GM06990 (cell line): ENCODE results near the gene KCTD20.

Source experiments
- DNase-seq: peaks from one replicate; pipeline ENCODE4 v3.0.0-alpha.2; 2011; ENCODE audit not compliant: insufficient read length; ENCODE audit errors: extremely low read depth
- H3K27me3 ChIP-seq: replicated peaks from 2 replicates; pipeline ENCODE4 v1.6.0; 2011; ENCODE audit warnings: low read length; ENCODE audit not compliant: control insufficient read depth, insufficient read depth
- H3K36me3 ChIP-seq: 2 replicates; pipeline ENCODE4 v1.5.1; 2011; ENCODE audit warnings: low read length; ENCODE audit not compliant: control insufficient read depth, insufficient read depth
- H3K4me3 ChIP-seq: replicated peaks from 2 replicates; pipeline ENCODE4 v1.5.1; 2011; ENCODE audit warnings: low read depth, mild to moderate bottlenecking, control low read depth, low read length
- TF ChIP-seq, protein P1 (sequence below): IDR thresholded peaks from 2 replicates; pipeline ENCODE4 v1.5.1; 2011; ENCODE audit warnings: low read length, control low read depth, mild to moderate bottlenecking, inconsistent platforms; ENCODE audit not compliant: insufficient read depth, poor library complexity, severe bottlenecking

The KCTD20 gene

DNA sequence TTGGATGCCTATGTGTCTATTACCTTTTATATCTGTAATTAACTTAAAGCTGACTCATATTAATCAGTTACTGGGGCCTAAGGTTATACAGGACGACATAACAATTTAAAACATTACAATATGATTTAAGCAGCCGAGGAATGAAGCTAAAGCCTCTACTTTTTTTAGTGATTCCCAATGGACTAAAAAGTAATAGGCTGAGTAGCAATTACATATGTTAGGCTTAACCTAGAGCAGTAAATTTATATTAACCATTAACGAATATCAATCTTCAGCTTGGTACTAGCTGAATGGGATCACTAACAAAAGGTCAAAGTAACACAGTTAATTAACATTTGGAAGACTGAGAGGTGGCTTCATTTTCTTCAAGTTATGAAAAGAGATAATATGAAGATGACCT lies 61.4 kb downstream of the KCTD20 start:
- no peak for DNase-seq
- Histone ChIP-seq H3K36me3 (no peaks in the 10 kb centered on the region; the same call in 1 of the 2 replicates), H3K4me3 (no peak overlapping the region), H3K27me3 (no peaks in the 10 kb centered on the region)
- TF ChIP-seq, protein P1, sequence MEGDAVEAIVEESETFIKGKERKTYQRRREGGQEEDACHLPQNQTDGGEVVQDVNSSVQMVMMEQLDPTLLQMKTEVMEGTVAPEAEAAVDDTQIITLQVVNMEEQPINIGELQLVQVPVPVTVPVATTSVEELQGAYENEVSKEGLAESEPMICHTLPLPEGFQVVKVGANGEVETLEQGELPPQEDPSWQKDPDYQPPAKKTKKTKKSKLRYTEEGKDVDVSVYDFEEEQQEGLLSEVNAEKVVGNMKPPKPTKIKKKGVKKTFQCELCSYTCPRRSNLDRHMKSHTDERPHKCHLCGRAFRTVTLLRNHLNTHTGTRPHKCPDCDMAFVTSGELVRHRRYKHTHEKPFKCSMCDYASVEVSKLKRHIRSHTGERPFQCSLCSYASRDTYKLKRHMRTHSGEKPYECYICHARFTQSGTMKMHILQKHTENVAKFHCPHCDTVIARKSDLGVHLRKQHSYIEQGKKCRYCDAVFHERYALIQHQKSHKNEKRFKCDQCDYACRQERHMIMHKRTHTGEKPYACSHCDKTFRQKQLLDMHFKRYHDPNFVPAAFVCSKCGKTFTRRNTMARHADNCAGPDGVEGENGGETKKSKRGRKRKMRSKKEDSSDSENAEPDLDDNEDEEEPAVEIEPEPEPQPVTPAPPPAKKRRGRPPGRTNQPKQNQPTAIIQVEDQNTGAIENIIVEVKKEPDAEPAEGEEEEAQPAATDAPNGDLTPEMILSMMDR: no peak

DNA sequence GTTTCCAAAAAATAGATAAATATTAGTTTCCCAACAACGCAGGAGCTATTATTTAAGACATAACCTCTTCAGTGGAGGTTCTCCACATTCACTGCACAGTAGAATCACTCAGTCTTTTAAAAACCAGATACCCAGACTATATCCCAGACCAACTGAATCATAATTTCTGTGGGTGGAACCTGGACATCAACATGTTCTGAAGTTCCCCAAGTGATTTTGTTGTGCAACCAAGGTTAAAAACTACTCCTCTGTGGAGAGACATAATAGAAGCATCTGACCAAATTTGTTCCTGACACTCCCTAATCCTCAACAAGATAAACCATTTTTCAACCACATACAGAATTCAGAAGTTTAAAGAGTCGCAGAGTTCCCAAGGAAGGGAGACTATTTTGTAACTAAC lies 62.2 kb downstream of the KCTD20 start:
- Histone ChIP-seq H3K36me3 (peaks cover 3% of the 10 kb centered on the region), H3K4me3 (no peak overlapping the region), H3K27me3 (no peaks in the 10 kb centered on the region)
- DNase-seq: no peak
- TF ChIP-seq, protein P1: no peak

DNA sequence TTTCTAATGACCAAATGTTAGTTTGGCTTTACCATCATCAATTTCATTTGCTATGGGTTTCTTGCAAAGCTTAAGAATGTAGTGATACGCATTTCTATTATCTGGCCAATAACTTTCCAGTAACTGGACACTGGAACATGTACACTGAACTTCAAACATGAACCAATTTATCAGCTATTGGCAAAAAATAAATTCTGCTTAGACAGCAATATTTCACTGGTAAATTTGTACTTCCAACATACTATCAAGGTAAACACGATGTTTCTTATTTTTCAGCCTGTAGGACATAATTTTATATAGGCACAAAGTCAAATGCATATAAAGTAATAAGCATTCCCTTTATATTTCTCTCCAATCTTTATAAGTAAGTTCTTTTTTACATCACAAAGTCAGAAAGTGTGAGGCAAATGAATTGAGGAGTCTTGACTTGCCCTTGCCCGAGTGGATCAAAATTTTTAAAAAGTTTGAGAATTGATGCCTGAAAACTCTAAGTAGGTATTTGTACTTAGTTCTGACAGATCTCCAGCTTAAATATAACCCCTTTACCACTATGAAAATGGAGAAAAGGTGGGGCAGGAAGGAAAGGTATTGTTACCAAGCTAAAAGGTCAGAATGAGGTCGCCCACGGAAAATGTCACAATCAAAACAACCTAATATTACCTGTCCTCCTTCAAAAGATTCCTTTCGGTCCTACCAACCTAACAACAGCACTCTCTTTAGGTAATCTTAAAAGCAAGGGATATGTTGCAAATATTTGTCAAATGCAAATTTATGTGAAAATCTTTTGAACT lies 63.1 kb downstream of the KCTD20 start:
- Histone ChIP-seq H3K27me3 (no peaks in the 10 kb centered on the region), H3K36me3 (peaks cover 8% of the 10 kb centered on the region), H3K4me3 (no peak overlapping the region)
- TF ChIP-seq, protein P1: no peak
- no peak for DNase-seq

DNA sequence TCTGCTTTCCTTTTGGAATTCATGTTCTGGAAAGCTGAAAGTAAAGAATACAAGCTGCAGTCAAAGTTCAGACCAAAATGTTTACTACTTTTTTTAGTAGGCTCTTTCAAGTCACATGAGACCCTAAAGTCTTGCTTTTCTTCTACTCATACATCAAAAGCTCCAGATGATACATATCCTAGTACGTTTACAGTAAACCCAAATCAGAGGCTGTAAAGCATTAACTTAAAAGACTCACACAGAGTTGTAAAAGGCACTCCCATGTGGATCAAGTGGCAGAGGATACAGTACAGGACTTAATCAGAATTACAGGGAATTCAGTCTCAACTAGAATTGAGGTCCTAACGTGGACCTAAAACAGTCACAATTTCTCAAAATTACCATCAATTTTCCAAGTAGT lies 63.8 kb downstream of the KCTD20 start:
- Histone ChIP-seq H3K36me3 (peaks cover 8% of the 10 kb centered on the region), H3K27me3 (no peaks in the 10 kb centered on the region), H3K4me3 (no peak overlapping the region)
- TF ChIP-seq, protein P1: no peak
- no peak for DNase-seq

DNA sequence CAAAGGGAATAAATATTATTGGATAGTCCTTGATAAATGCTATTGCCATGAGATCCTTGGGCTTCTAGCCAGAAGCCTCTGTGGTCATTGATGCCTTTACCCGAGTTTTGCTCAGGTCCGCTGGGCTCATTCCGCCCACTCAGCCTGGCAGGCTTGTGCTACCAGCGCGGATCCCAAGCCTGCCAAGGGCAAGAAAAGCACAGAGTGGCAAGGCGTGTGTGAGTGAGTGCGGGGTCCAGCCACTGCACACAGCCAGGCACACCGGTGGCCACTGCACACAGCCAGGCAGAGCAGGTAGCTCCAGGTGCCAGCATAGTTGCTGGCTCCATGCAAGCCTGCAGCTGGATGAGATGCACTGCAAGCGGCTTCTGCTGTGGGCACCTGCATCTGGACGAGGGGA lies 65.7 kb downstream of the KCTD20 start:
- TF ChIP-seq, protein P1: no peak
- H3K36me3 ChIP-seq: peaks cover 8% of the 10 kb centered on the region
- H3K27me3 ChIP-seq: no peaks in the 10 kb centered on the region
- no peak overlapping the region for H3K4me3 ChIP-seq
- DNase-seq: no peak

DNA sequence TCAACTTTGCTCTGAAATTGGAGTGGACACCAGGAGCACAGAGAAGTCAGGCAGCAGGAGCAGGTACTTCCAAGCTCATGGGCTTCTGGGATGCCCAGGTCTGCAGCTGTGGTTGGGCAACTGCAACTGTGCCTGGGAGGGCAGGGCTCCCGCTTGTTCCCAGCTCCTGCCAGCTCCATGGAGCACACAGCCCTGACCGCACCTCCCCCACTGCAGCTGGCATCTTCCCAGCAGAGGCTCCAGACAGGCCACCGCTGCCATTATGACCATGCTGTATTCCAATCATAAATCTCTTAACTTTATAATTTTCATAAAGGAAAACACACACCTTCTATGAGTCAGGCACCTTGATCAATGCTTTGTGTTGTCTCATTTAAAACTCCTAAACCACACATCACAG lies 67.6 kb downstream of the KCTD20 start:
- Histone ChIP-seq H3K36me3 (peaks cover 9% of the 10 kb centered on the region), H3K27me3 (no peaks in the 10 kb centered on the region), H3K4me3 (no peak overlapping the region)
- DNase-seq: no peak
- TF ChIP-seq, protein P1: no peak
